ENCODE data around the gene LIME1. TPM values are rescaled to one million over a fixed set of nuclear protein-coding genes. Genes with fewer than 3 reads are reported as not detected.
A peak's percentile ranks its signal among the peaks of the same experiment; 100 is the strongest.

Gene LIME1, protein sequence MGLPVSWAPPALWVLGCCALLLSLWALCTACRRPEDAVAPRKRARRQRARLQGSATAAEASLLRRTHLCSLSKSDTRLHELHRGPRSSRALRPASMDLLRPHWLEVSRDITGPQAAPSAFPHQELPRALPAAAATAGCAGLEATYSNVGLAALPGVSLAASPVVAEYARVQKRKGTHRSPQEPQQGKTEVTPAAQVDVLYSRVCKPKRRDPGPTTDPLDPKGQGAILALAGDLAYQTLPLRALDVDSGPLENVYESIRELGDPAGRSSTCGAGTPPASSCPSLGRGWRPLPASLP
- polyA plus RNA-seq (2013, experiment 1 of 2) = 3.2 TPM
- 2.9 TPM for polyA plus RNA-seq (2013, experiment 2 of 2)

DNA sequence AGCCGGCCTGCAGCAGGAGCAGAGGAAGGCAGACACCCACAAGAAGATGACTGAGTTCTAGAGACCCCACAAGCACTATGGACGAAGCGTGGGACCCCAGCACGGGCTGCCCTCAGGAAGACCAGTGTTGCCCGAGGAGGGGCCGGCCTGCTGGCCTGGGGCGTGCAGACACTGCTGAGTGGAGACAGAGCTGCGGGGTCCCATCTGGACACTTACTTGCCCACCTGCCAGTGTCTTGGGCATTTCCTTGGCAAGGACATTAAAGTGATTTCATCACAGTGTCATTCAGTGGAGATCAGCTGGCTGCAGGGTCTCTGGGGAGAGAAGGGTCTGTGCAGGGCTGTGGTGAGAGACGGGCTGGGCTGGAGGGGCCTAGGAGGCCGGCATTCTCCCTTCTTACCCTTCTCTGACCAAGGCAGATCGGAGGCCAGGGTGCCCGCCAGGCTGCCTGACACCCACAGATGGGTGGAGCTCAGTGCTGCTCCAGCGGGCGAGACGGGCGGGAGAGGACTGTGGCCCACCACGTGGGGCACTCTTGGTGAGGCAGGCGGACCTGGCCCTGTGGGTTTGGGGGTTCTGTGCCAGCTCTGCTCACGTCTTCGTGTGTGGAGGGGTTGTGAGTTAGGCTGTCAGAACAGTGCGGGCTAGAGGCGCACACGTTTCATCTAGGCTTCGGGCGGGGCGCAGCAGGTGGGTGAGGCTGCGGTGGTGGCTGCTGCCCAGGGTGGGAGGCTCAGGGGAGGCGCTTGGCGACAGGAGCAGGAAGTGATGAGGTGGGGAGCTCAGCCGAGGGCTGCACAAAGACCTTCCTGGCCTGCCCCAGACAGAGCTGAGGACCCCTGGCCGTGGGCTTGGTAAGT lies at the start of gene LIME1:
Gene LIME1, plus strand, starts transcription at position 806 of the 860 bp plus-strand sequence. CDS start 886 bp downstream, outside the sequence.
- no peak within 1 kb of the TSS for H2BK120ac ChIP-seq (ENCODE audit: low read depth, low read length)
- no peak within 1 kb of the TSS for H3K4ac ChIP-seq (ENCODE audit: low read length)
- peak within 1 kb of the TSS; percentile 75 for H2BK5ac ChIP-seq (ENCODE audit: low read length)
- peak within 1 kb of the TSS; percentile 48 for H3K18ac ChIP-seq (ENCODE audit: low read length)
- peaks cover 4 to 16% of the 10 kb centered on the region in 2 donors for H3K4me1 ChIP-seq (ENCODE audit: control insufficient read depth in 2 of 2, insufficient read depth in 1 of 2, low read depth in 1 of 2, low read length in 2 of 2)
- H3K27ac ChIP-seq (replicated peaks; ENCODE audit: low read length) = no peak within 1 kb of the TSS
- no peak within 1 kb of the TSS for H2BK12ac ChIP-seq (ENCODE audit: low read length)
- H4K8ac ChIP-seq (ENCODE audit: low read depth, low read length) = no peak within 1 kb of the TSS
- H4K91ac ChIP-seq (ENCODE audit: low read depth, low read length, poor library complexity) = peak within 1 kb of the TSS; percentile 30
- H3K23ac ChIP-seq (ENCODE audit: low read depth, low read length, poor library complexity) = peak within 1 kb of the TSS; percentile 83
- peak within 1 kb of the TSS; percentile 94 for H3K9ac ChIP-seq (ENCODE audit: low read depth, low read length, poor library complexity)
- no CpG with 5 or more reads among the region's 31 CpGs for WGBS, 2 donors (ENCODE audit: extremely low coverage in 2 of 2, insufficient read length in 2 of 2, insufficient replicate concordance in 1 of 2)
- peaks cover 0 to 3% of the 10 kb centered on the region in 2 donors for H3K9me3 ChIP-seq (replicated peaks in 1 of 2; ENCODE audit: control insufficient read depth in 2 of 2, insufficient read depth in 1 of 2, low read depth in 1 of 2, low read length in 2 of 2)
- H2BK15ac ChIP-seq (ENCODE audit: low read length) = no peak within 1 kb of the TSS
- H2AK5ac ChIP-seq (ENCODE audit: low read depth, low read length) = peak within 1 kb of the TSS; percentile 88
- H2AFZ ChIP-seq (ENCODE audit: low read length) = no peak within 1 kb of the TSS
- H3K4me3 ChIP-seq (ENCODE audit: low read length in 2 of 2) = no peak within 1 kb of the TSS
- H3K36me3 ChIP-seq (replicated peaks in 1 of 2; ENCODE audit: control insufficient read depth in 2 of 2, insufficient read depth in 2 of 2, low read length in 2 of 2) = peaks cover 33 to 45% of the 10 kb centered on the region in 2 donors
- H3K4me2 ChIP-seq (ENCODE audit: insufficient read depth, low read length, poor library complexity, severe bottlenecking) = peak within 1 kb of the TSS; percentile 97
- H3K79me1 ChIP-seq (ENCODE audit: low read depth, low read length) = peaks cover 27% of the 10 kb centered on the region
- DNase-seq (ENCODE audit: low spot score) = no peak
- no peak within 1 kb of the TSS for H3K14ac ChIP-seq (ENCODE audit: low read length)
- no peaks in the 10 kb centered on the region for H3K27me3 ChIP-seq (ENCODE audit: control insufficient read depth in 3 of 3, insufficient read depth in 3 of 3, low read depth in 1 of 3, low read length in 3 of 3)

DNA sequence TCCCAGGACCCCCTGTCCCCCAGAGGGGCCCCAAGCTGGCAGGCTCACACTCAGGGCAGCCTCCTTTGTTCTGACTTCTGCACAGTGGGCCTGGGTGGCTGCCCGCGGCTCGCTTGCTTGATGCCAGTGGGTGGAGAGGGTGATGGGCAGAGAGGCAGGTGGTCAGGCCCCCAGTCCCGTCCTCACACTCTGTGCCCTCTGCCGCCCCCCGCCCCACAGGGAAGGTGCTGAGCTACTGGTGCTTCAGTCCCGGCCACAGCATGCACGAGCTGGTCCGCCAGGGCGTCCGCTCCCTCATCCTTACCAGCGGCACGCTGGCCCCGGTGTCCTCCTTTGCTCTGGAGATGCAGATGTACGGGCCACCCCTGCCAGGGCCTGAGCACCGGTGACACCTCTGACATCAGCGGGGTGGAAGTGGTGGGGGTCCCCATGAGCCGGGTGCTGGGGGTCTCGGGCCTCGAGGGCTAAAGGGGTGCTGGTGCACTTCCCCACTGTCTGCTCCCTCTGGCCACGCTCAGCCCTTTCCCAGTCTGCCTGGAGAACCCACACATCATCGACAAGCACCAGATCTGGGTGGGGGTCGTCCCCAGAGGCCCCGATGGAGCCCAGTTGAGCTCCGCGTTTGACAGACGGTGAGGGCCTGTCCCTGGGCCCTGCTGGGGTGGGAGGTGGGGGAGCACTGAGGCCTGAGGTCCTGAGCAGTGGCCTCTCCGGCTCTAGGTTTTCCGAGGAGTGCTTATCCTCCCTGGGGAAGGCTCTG lies 48.9 kb upstream of the LIME1 start:
- H3K18ac ChIP-seq (ENCODE audit: low read length) = peak overlapping the region; percentile 70
- peak overlapping the region; percentile 92 for H2AK5ac ChIP-seq (ENCODE audit: low read depth, low read length)
- peak overlapping the region; percentile 60 for H3K9ac ChIP-seq (ENCODE audit: low read depth, low read length, poor library complexity)
- H3K4me2 ChIP-seq (ENCODE audit: insufficient read depth, low read length, poor library complexity, severe bottlenecking) = no peak overlapping the region
- peaks cover 0 to 14% of the 10 kb centered on the region in 2 donors for H3K36me3 ChIP-seq (replicated peaks in 1 of 2; ENCODE audit: control insufficient read depth in 2 of 2, insufficient read depth in 2 of 2, low read length in 2 of 2)
- H3K14ac ChIP-seq (ENCODE audit: low read length) = peak overlapping the region; percentile 82
- no peak overlapping the region for H3K27ac ChIP-seq (replicated peaks; ENCODE audit: low read length)
- no peak overlapping the region for H2BK12ac ChIP-seq (ENCODE audit: low read length)
- H3K4ac ChIP-seq (ENCODE audit: low read length) = no peak overlapping the region
- H3K4me3 ChIP-seq (ENCODE audit: low read length in 2 of 2) = no peak overlapping the region
- peak overlapping the region; percentile 88 for H2BK5ac ChIP-seq (ENCODE audit: low read length)
- peaks cover 2% of the 10 kb centered on the region for H3K79me1 ChIP-seq (ENCODE audit: low read depth, low read length)
- peak overlapping the region; percentile 96 for H2BK120ac ChIP-seq (ENCODE audit: low read depth, low read length)
- H2AFZ ChIP-seq (ENCODE audit: low read length) = no peak overlapping the region
- H3K4me1 ChIP-seq (ENCODE audit: control insufficient read depth in 2 of 2, insufficient read depth in 1 of 2, low read depth in 1 of 2, low read length in 2 of 2) = peaks cover 13 to 17% of the 10 kb centered on the region in 2 donors
- H4K91ac ChIP-seq (ENCODE audit: low read depth, low read length, poor library complexity) = no peak overlapping the region
- H2BK15ac ChIP-seq (ENCODE audit: low read length) = peak overlapping the region; percentile 49
- no CpG with 5 or more reads among the region's 29 CpGs for WGBS, 2 donors (ENCODE audit: extremely low coverage in 2 of 2, insufficient read length in 2 of 2, insufficient replicate concordance in 1 of 2)
- H3K27me3 ChIP-seq (ENCODE audit: control insufficient read depth in 3 of 3, insufficient read depth in 3 of 3, low read depth in 1 of 3, low read length in 3 of 3) = no peaks in the 10 kb centered on the region
- H3K9me3 ChIP-seq (replicated peaks in 1 of 2; ENCODE audit: control insufficient read depth in 2 of 2, insufficient read depth in 1 of 2, low read depth in 1 of 2, low read length in 2 of 2) = peaks cover 0 to 1% of the 10 kb centered on the region in 2 donors
- no peak overlapping the region for H4K8ac ChIP-seq (ENCODE audit: low read depth, low read length)
- peak overlapping the region; percentile 43 for H3K23ac ChIP-seq (ENCODE audit: low read depth, low read length, poor library complexity)
- DNase-seq (ENCODE audit: low spot score) = no peak

DNA sequence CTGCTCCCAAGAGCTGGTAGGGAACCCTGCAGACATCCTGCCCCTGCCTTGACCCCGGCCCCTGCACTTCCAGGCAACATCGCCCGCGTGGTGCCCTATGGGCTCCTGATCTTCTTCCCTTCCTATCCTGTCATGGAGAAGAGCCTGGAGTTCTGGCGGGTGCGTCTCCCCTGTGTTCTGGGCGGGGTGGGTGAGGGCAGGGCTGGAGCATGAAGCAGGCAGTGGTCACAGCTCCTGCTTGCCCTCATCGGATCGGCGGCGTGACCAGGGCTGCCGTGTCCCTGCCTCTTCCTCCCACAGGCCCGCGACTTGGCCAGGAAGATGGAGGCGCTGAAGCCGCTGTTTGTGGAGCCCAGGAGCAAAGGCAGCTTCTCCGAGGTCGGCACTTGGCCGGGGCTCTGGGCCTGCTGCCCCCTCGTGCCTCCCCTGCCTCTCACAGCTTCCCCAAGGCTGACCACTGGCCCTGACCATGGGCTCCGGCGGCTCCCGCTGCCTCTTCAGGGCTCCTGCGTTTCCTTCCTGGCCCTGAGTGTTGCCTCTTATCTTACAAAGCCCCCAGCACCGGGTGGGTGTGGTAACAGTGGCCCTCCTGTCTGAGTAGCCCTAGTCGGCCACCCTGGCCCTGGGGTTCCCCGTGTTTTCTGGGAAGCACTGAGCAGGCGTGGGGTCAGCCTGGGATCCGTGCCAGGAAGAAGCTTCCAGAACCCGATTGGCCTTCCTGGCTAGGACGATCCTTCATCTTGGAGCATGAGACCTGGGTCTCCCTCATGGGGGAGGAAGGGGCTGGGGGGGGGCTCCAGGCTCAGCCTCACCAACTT lies 48.0 kb upstream of the LIME1 start:
- DNase-seq (ENCODE audit: low spot score) = no peak
- no peak overlapping the region for H4K8ac ChIP-seq (ENCODE audit: low read depth, low read length)
- H3K4me1 ChIP-seq (ENCODE audit: control insufficient read depth in 2 of 2, insufficient read depth in 1 of 2, low read depth in 1 of 2, low read length in 2 of 2) = peaks cover 12 to 17% of the 10 kb centered on the region in 2 donors
- H3K4ac ChIP-seq (ENCODE audit: low read length) = peak overlapping the region; percentile 66
- no peak overlapping the region for H2BK12ac ChIP-seq (ENCODE audit: low read length)
- no peak overlapping the region for H4K91ac ChIP-seq (ENCODE audit: low read depth, low read length, poor library complexity)
- H3K79me1 ChIP-seq (ENCODE audit: low read depth, low read length) = peaks cover 2% of the 10 kb centered on the region
- peaks cover 0 to 1% of the 10 kb centered on the region in 2 donors for H3K9me3 ChIP-seq (replicated peaks in 1 of 2; ENCODE audit: control insufficient read depth in 2 of 2, insufficient read depth in 1 of 2, low read depth in 1 of 2, low read length in 2 of 2)
- no peak overlapping the region for H2BK5ac ChIP-seq (ENCODE audit: low read length)
- H3K14ac ChIP-seq (ENCODE audit: low read length) = peak overlapping the region; percentile 21
- no CpG with 5 or more reads among the region's 31 CpGs for WGBS, 2 donors (ENCODE audit: extremely low coverage in 2 of 2, insufficient read length in 2 of 2, insufficient replicate concordance in 1 of 2)
- H3K9ac ChIP-seq (ENCODE audit: low read depth, low read length, poor library complexity) = no peak overlapping the region
- H3K23ac ChIP-seq (ENCODE audit: low read depth, low read length, poor library complexity) = peak overlapping the region; percentile 80
- peaks cover 0 to 9% of the 10 kb centered on the region in 2 donors for H3K36me3 ChIP-seq (replicated peaks in 1 of 2; ENCODE audit: control insufficient read depth in 2 of 2, insufficient read depth in 2 of 2, low read length in 2 of 2)
- no peaks in the 10 kb centered on the region for H3K27me3 ChIP-seq (ENCODE audit: control insufficient read depth in 3 of 3, insufficient read depth in 3 of 3, low read depth in 1 of 3, low read length in 3 of 3)
- no peak overlapping the region for H2AFZ ChIP-seq (ENCODE audit: low read length)
- no peak overlapping the region for H2AK5ac ChIP-seq (ENCODE audit: low read depth, low read length)
- no peak overlapping the region for H2BK120ac ChIP-seq (ENCODE audit: low read depth, low read length)
- H3K4me2 ChIP-seq (ENCODE audit: insufficient read depth, low read length, poor library complexity, severe bottlenecking) = no peak overlapping the region
- peak overlapping the region; percentile 64 for H3K18ac ChIP-seq (ENCODE audit: low read length)
- H3K4me3 ChIP-seq (ENCODE audit: low read length in 2 of 2) = no peak overlapping the region
- H2BK15ac ChIP-seq (ENCODE audit: low read length) = no peak overlapping the region
- no peak overlapping the region for H3K27ac ChIP-seq (replicated peaks; ENCODE audit: low read length)

All from neuronal stem cell (in vitro differentiated cells).